Hepatocyte (in vitro differentiated cells): Measurements from ENCODE around the gene BTF3. TPM values are rescaled to one million over a fixed set of nuclear protein-coding genes. Genes with fewer than 3 reads are reported as not detected.

Experiments
- DNase-seq: peaks from one replicate; pipeline ENCODE4 v3.0.0-alpha.2; 2016; ENCODE audit warnings: low spot score
- H2AFZ ChIP-seq: fragments of 200-600 bp; sonication (generic); 2 replicates; pipeline ENCODE4 v1.6.0; 2016; ENCODE audit warnings: antibody characterized with exemption, mild to moderate bottlenecking
- H3K27ac ChIP-seq: fragments of 200-600 bp; sonication (generic); 2 replicates; pipeline ENCODE4 v1.5.1; 2016; ENCODE audit warnings: mild to moderate bottlenecking
- H3K27me3 ChIP-seq: fragments of 200-600 bp; sonication (generic); 2 replicates; pipeline ENCODE4 v1.6.1; 2016
- H3K36me3 ChIP-seq: fragments of 200-600 bp; sonication (generic); replicated peaks from 2 replicates; pipeline ENCODE4 v1.5.1; 2016; ENCODE audit warnings: low read depth; ENCODE audit not compliant: insufficient read depth
- H3K4me1 ChIP-seq: fragments of 200-600 bp; sonication (generic); 2 replicates; pipeline ENCODE4 v1.5.1; 2016; ENCODE audit warnings: mild to moderate bottlenecking, moderate library complexity; ENCODE audit not compliant: insufficient read depth
- H3K4me2 ChIP-seq: fragments of 200-600 bp; sonication (generic); 2 replicates; pipeline ENCODE4 v1.6.0; 2016
- H3K4me3 ChIP-seq: fragments of 200-600 bp; sonication (generic); 2 replicates; pipeline ENCODE4 v1.5.1; 2016; ENCODE audit warnings: mild to moderate bottlenecking
- H3K79me2 ChIP-seq: fragments of 200-600 bp; sonication (generic); 2 replicates; pipeline ENCODE4 v1.6.0; 2017; ENCODE audit warnings: mild to moderate bottlenecking
- H3K9me2 ChIP-seq: fragments of 200-600 bp; sonication (generic); replicated peaks from 2 replicates; pipeline ENCODE4 v1.6.0; 2017; ENCODE audit warnings: mild to moderate bottlenecking; ENCODE audit not compliant: insufficient read depth
- H3K9me3 ChIP-seq: fragments of 200-600 bp; sonication (generic); 2 replicates; pipeline ENCODE4 v1.5.1; 2016; ENCODE audit warnings: low read depth, mild to moderate bottlenecking
- H4K20me1 ChIP-seq: fragments of 200-600 bp; sonication (generic); 2 replicates; pipeline ENCODE4 v1.6.0; 2016; ENCODE audit warnings: mild to moderate bottlenecking; ENCODE audit not compliant: insufficient read depth, poor library complexity, severe bottlenecking
- EZH2 ChIP-seq: fragments of 200-600 bp; sonication (generic); IDR thresholded peaks from 2 replicates; pipeline ENCODE4 v1.6.1; 2016; ENCODE audit warnings: antibody characterized with exemption, mild to moderate bottlenecking, borderline replicate concordance
- EZH2phosphoT487 ChIP-seq: fragments of 200-600 bp; sonication (generic); IDR thresholded peaks from one replicate; pipeline ENCODE4 v1.6.1; 2018; ENCODE audit warnings: antibody characterized with exemption, mild to moderate bottlenecking, low read depth, moderate library complexity; ENCODE audit not compliant: unreplicated experiment, severe bottlenecking
- WGBS: methylation state at CpG from one replicate; pipeline ENCODE4 v1.1.6; 2016; ENCODE audit warnings: low lambda C conversion rate; ENCODE audit errors: missing lambda C conversion rate; 5-methylcytosine and 5-hydroxymethylcytosine counted together
- polyA plus RNA-seq: library from polyadenylated mRNA; unstranded; fragments of >200 nt; fragmentation: Nextera tagmentation; extraction: Ambion mirVana; gene quantifications from 2 replicates; pipeline ENCODE4 v1.2.1, GENCODE V29; 2016
- total RNA-seq: library from RNA; depleted of rRNA; stranded (reverse); fragments of >200 nt; gene quantifications from 2 replicates; pipeline ENCODE4 v1.2.3, GENCODE V29; 2014
- TF ChIP-seq, protein P1 (sequence below): fragments of 200-600 bp; sonication (generic); IDR thresholded peaks from 2 replicates; pipeline ENCODE4 v1.5.1; 2016; ENCODE audit warnings: antibody characterized with exemption, mild to moderate bottlenecking; ENCODE audit not compliant: poor library complexity

The BTF3 gene
- total and polyA plus RNA-seq, 2 experiments from 2014 or later = 390 to 423 TPM

DNA sequence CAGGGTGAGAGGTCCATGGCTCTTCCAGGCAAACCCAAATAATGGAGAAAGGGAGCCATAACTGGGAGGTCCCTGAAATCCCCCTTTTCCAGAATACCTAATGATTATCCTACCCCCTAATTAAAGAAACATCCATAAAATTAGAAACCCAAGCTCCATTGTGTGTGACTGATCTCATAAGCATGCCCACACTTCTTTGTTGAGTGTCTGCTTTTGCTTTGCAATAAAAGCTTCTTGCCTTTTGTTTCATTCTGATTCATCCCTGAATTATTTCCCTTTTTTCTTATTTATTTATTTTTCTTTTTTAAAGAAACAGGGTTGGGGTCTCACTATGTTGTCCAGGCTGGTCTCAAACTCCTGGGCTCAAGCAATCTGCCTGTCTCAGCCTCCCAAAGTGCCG, 33.1 kb downstream of the BTF3 start:
- WGBS = 87% methylated on average over 1 of the region's 1 CpG
- H3K9me3 ChIP-seq = no peaks in the 10 kb centered on the region
- H3K4me2 ChIP-seq = no peak overlapping the region
- H3K79me2 ChIP-seq = no peaks in the 10 kb centered on the region
- no peak overlapping the region for H3K27ac ChIP-seq
- no peaks in the 10 kb centered on the region for H3K27me3 ChIP-seq
- DNase-seq = no peak
- no peaks in the 10 kb centered on the region for H3K9me2 ChIP-seq
- TF ChIP-seq, protein P1, sequence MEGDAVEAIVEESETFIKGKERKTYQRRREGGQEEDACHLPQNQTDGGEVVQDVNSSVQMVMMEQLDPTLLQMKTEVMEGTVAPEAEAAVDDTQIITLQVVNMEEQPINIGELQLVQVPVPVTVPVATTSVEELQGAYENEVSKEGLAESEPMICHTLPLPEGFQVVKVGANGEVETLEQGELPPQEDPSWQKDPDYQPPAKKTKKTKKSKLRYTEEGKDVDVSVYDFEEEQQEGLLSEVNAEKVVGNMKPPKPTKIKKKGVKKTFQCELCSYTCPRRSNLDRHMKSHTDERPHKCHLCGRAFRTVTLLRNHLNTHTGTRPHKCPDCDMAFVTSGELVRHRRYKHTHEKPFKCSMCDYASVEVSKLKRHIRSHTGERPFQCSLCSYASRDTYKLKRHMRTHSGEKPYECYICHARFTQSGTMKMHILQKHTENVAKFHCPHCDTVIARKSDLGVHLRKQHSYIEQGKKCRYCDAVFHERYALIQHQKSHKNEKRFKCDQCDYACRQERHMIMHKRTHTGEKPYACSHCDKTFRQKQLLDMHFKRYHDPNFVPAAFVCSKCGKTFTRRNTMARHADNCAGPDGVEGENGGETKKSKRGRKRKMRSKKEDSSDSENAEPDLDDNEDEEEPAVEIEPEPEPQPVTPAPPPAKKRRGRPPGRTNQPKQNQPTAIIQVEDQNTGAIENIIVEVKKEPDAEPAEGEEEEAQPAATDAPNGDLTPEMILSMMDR = no peak
- no peak overlapping the region for H3K4me3 ChIP-seq
- H3K36me3 ChIP-seq = no peaks in the 10 kb centered on the region
- H2AFZ ChIP-seq = no peak overlapping the region
- no peaks in the 10 kb centered on the region for H4K20me1 ChIP-seq
- no peaks in the 10 kb centered on the region for H3K4me1 ChIP-seq

DNA sequence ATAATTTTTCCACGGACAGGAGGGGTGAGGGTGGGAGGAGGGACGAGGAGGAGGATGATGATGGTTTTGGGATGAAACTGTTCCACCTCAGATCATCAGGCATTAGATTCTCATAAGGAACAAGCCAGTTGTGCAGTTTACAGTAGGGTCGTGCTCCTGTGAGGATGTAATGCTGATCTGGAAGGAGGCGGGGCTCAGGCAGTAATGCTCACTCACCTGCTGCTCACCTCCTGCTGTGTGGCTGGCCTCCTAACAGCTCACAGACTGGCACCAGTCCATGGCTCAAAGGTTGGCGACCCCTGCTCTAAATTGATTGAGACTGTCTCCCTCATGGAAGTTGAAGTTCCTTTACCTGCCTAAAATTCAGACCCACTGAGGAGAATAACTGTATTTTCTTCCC, 34.0 kb downstream of the BTF3 start:
- H3K36me3 ChIP-seq = no peaks in the 10 kb centered on the region
- no peak overlapping the region for H2AFZ ChIP-seq
- no peaks in the 10 kb centered on the region for H3K27me3 ChIP-seq
- no peaks in the 10 kb centered on the region for H4K20me1 ChIP-seq
- no peak overlapping the region for H3K27ac ChIP-seq
- H3K4me3 ChIP-seq = no peak overlapping the region
- no peak overlapping the region for H3K4me2 ChIP-seq
- WGBS = 90% methylated on average over 5 of the region's 5 CpGs
- TF ChIP-seq EZH2 = no peak
- TF ChIP-seq, protein P1 = no peak
- no peak for TF ChIP-seq EZH2phosphoT487
- no peaks in the 10 kb centered on the region for H3K4me1 ChIP-seq
- no peak for DNase-seq
- no peaks in the 10 kb centered on the region for H3K9me3 ChIP-seq
- H3K9me2 ChIP-seq = no peaks in the 10 kb centered on the region
- no peaks in the 10 kb centered on the region for H3K79me2 ChIP-seq

DNA sequence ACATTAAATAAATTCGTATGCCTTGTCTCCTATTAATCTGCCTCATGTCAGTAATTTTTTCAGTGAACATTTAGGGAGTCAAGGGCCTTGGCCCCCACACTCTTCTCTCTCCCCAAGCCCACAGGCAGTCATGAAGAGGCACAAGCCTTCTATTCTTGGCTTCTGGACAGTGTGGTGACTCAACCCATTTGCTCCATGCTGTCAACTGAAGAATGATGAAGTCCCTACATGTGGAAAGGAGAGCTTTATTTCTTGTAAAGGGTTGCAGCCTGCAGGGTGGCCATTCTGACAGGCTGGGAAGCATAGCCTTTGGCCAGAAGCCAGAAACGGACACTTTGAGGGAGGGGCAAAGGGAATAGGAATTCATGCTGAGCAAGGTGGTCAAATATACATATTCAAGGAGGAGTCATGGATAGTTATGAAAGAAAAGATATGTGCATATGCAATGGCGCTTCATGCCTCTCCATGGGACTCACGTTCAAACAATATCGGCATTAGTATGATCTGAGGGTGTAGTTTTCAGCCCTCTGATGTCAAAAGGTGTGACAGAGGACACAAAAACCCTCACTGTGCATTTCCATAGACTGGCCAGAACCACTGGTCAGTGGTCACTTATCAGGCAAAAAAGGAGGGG, 35.9 kb downstream of the BTF3 start:
- no peaks in the 10 kb centered on the region for H3K9me3 ChIP-seq
- no peaks in the 10 kb centered on the region for H3K27me3 ChIP-seq
- no peaks in the 10 kb centered on the region for H3K9me2 ChIP-seq
- no peak overlapping the region for H3K4me3 ChIP-seq
- H3K4me2 ChIP-seq = no peak overlapping the region
- H3K79me2 ChIP-seq = no peaks in the 10 kb centered on the region
- TF ChIP-seq EZH2 = no peak
- no peak for TF ChIP-seq EZH2phosphoT487
- TF ChIP-seq, protein P1 = no peak
- no peak for DNase-seq
- H3K4me1 ChIP-seq = no peaks in the 10 kb centered on the region
- no peak overlapping the region for H3K27ac ChIP-seq
- no peak overlapping the region for H2AFZ ChIP-seq
- 89% methylated on average over 5 of the region's 5 CpGs for WGBS
- H3K36me3 ChIP-seq = no peaks in the 10 kb centered on the region
- H4K20me1 ChIP-seq = no peaks in the 10 kb centered on the region

DNA sequence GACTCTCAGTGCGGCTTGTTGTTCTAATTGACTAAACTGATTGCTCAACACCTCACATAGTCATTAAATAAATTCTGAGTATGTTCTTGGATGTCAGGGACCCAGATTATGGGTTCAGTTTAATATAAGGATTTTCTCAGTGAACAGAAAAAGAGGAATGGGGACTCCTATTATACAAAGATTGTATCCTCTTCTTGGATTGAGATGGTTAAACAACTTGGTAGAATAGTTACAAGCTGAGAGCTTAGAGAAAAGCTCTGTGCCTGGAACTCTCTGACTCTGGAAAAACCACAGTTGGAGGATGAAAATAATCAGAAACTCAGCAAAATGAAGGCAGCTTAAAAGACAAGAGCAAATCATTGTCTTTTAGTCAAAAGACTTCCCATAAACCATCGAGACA, 36.7 kb downstream of the BTF3 start:
- Histone ChIP-seq H3K4me2 (no peak overlapping the region), H2AFZ (no peak overlapping the region), H4K20me1 (no peaks in the 10 kb centered on the region), H3K36me3 (no peaks in the 10 kb centered on the region), H3K27me3 (no peaks in the 10 kb centered on the region), H3K9me2 (no peaks in the 10 kb centered on the region), H3K27ac (no peak overlapping the region), H3K4me3 (no peak overlapping the region), H3K9me3 (no peaks in the 10 kb centered on the region), H3K79me2 (no peaks in the 10 kb centered on the region), H3K4me1 (no peaks in the 10 kb centered on the region)
- DNase-seq = no peak
- WGBS = 94% methylated on average over 2 of the region's 2 CpGs
- TF ChIP-seq EZH2 (no peak), EZH2phosphoT487 (no peak)
- TF ChIP-seq, protein P1 = no peak
